ENCODE measurements around the gene PRKAB1. TPM values are rescaled to one million over a fixed set of nuclear protein-coding genes. Genes with fewer than 3 reads are reported as not detected.

The PRKAB1 gene
- total RNA-seq, 1 experiment from 2014 or later = 42.2 TPM

DNA sequence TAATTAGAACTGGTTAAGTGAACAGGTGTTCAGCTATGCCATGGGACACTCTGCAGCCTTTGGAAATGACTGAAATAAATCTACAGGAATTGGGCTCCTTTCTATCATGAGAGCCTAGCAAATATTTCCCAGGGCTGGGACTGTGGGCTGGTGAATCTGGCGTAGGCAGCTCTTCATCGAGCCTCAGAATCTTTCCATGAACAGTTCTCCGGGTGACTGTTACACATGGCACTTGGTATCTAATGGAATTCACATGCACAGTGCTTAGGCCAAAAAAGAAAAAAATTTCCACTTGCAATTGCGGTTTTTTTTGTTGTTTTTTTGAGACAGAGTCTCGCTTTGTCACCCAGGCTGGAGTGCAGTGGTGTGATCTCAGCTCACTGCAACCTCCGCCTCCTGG, 32.1 kb downstream of the PRKAB1 start:
- no peak overlapping the region for H4K91ac ChIP-seq (ENCODE audit: insufficient read length, low read depth, low read length)
- H3K4ac ChIP-seq (ENCODE audit: low read depth, low read length) = no peak overlapping the region
- no peak overlapping the region for H3K4me2 ChIP-seq (ENCODE audit: insufficient read depth, insufficient read length, low read length)
- TF ChIP-seq CTCF (conservative IDR thresholded peaks at IDR 0.05) = no peak
- no peak overlapping the region for H2BK5ac ChIP-seq (ENCODE audit: insufficient read length, low read length)
- H3K9me3 ChIP-seq (ENCODE audit: control insufficient read depth, low read depth, low read length) = no peaks in the 10 kb centered on the region
- Mint-ChIP-seq H3K36me3 (ENCODE audit: insufficient read depth in 1 of 3, low read depth in 3 of 3) (peaks cover 31 to 66% (median 65%) of the 10 kb centered on the region in 3 experiments; a peak in 6 of 7 replicates), H3K9me3 (no peaks in the 10 kb centered on the region), H3K27me3 (ENCODE audit: low read depth) (no peaks in the 10 kb centered on the region), H3K4me1 (peaks cover 3 to 13% of the 10 kb centered on the region in 2 experiments), H3K4me3 (no peak overlapping the region), H3K27ac (no peak overlapping the region)
- no peak overlapping the region for H2BK12ac ChIP-seq (ENCODE audit: insufficient read length, low read depth, low read length)
- H3K4me1 ChIP-seq (ENCODE audit: insufficient read depth, low read length) = no peaks in the 10 kb centered on the region
- no peak overlapping the region for H4K8ac ChIP-seq (replicated peaks; ENCODE audit: insufficient read length, low read depth, low read length)
- no peak overlapping the region for H3K56ac ChIP-seq (ENCODE audit: insufficient read length, low read depth, low read length)
- WGBS (ENCODE audit: extremely low coverage, insufficient read length, low lambda C conversion rate) = no CpG with 5 or more reads among the region's 6 CpGs
- no peaks in the 10 kb centered on the region for H3K79me1 ChIP-seq (ENCODE audit: insufficient read depth, low read depth, low read length, poor library complexity, severe bottlenecking)
- no peak overlapping the region for H2AFZ ChIP-seq (ENCODE audit: low read length)
- no peak overlapping the region for H3K27ac ChIP-seq (ENCODE audit: insufficient read length, low read depth, low read length)
- no peaks in the 10 kb centered on the region for H3K79me2 ChIP-seq (ENCODE audit: insufficient read depth, low read length)
- no peak overlapping the region for H2BK20ac ChIP-seq (ENCODE audit: low read depth, low read length, poor library complexity, severe bottlenecking)
- H3K27me3 ChIP-seq (ENCODE audit: insufficient read depth, low read length) = no peaks in the 10 kb centered on the region
- no peak overlapping the region for H4K5ac ChIP-seq (ENCODE audit: insufficient read length, low read depth, low read length)
- no peaks in the 10 kb centered on the region for H3K23me2 ChIP-seq (ENCODE audit: insufficient read length, low read depth, low read length, poor library complexity, severe bottlenecking)
- no peak overlapping the region for H3T11ph ChIP-seq (ENCODE audit: low read length)
- no peak overlapping the region for H2AK5ac ChIP-seq (ENCODE audit: insufficient read length, low read length)
- no peak overlapping the region for H3K23ac ChIP-seq (ENCODE audit: insufficient read length, low read depth, low read length)
- H3K9ac ChIP-seq (ENCODE audit: extremely low read depth, insufficient read length, low read length) = no peak overlapping the region
- H3K18ac ChIP-seq (ENCODE audit: insufficient read length, low read depth, low read length) = no peak overlapping the region
- DNase-seq = no peak
- H2BK15ac ChIP-seq (ENCODE audit: low read depth, low read length) = no peak overlapping the region
- H2BK120ac ChIP-seq (ENCODE audit: low read depth, low read length, poor library complexity, severe bottlenecking) = no peak overlapping the region
- H3K14ac ChIP-seq (ENCODE audit: insufficient read depth, low read length) = no peak overlapping the region
- no peaks in the 10 kb centered on the region for H4K20me1 ChIP-seq (ENCODE audit: control insufficient read depth, insufficient read depth, insufficient read length)

All from H9 (cell line).